ENCODE results near the gene APOC4. TPM values are rescaled to one million over a fixed set of nuclear protein-coding genes. Genes with fewer than 3 reads are reported as not detected.

Gene APOC4
- total RNA-seq, 1 experiment from 2014 or later = not detected

DNA sequence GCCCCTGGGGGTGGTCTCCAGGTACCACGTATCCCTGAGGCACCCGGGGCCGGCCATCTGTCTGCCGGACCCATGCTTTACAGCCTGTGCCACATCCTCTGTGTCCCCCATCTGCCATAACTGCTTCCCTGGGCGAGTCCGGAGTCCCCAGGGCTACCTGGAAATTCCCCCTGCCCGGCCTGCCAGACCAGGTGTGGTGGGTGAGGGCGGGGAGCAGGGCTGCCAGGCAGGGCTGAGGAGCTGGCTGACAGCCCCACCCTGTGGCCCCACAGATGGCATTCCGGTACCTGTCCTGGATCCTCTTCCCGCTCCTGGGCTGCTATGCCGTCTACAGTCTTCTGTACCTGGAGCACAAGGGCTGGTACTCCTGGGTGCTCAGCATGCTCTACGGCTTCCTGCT, 48.9 kb downstream of the APOC4 start (continued):
- TF ChIP-seq, protein P1, sequence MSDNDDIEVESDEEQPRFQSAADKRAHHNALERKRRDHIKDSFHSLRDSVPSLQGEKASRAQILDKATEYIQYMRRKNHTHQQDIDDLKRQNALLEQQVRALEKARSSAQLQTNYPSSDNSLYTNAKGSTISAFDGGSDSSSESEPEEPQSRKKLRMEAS (IDR thresholded peaks at IDR 0.05) = no peak
- no peak for TF ChIP-seq SIN3A (IDR thresholded peaks at IDR 0.05; ENCODE audit: low read depth)

DNA sequence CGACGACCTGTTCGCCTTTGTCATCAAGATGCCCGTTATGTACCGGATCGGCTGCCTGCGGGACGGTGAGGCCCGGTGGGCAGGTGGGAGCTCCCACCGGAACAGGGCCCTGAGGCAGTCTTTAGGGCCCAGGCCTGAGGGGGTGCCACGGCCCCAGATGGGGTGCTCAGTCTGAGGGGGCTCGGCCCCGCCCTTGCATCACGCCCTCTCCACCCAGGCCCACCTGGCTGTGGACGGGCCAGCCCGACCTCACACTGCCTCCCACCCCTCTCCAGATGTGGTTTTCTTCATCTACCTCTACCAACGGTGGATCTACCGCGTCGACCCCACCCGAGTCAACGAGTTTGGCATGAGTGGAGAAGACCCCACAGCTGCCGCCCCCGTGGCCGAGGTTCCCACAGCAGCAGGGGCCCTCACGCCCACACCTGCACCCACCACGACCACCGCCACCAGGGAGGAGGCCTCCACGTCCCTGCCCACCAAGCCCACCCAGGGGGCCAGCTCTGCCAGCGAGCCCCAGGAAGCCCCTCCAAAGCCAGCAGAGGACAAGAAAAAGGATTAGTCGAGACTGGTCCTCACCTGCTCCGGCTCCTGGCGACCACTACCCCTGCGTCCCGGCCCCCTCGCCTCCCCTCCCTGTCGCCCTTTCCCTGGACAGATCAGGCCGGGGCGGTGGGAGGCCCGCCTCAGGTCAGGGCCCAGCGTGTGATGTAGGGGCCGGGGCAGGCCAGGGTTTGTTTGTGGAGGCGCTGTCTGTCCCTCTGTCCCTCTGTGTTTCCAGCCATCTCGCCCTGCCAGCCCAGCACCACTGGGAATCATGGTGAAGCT, 50.5 kb downstream of the APOC4 start:
- RAD21 ChIA-PET (ENCODE audit: low non-redundant PET in 1 of 2, low total read pairs in 2 of 2, uncharacterized antibody in 2 of 2, unreplicated experiment in 2 of 2) = no interaction called here
- no peak for ATAC-seq
- BruUV-seq (replicated peaks) = no TSS peak

More for the DNA sequence above, 50.5 kb downstream of the APOC4 start:
- H2AFZ ChIP-seq (ENCODE audit: low read depth, low read length, poor library complexity, severe bottlenecking) = no peak overlapping the region
- H3K9ac ChIP-seq (ENCODE audit: low read length) = no peak overlapping the region
- H3K79me2 ChIP-seq (ENCODE audit: insufficient read depth, low read length) = no peaks in the 10 kb centered on the region
- H3K9me2 ChIP-seq (ENCODE audit: insufficient read depth) = no peaks in the 10 kb centered on the region
- H3K27me3 ChIP-seq (ENCODE audit: insufficient read depth, low read length) = no peaks in the 10 kb centered on the region
- CTCF ChIA-PET = no interaction called here
- no peaks in the 10 kb centered on the region for H4K20me1 ChIP-seq (ENCODE audit: insufficient read depth)
- H3K9me3 ChIP-seq (ENCODE audit: control insufficient read depth in 1 of 2, insufficient read depth in 1 of 2, low read depth in 1 of 2, low read length in 2 of 2) = no peaks in the 10 kb centered on the region
- intact Hi-C loops (cut with micrococcal nuclease) = no loop called here
- peaks cover 0 to 6% of the 10 kb centered on the region in 2 experiments; a peak in 2 of 4 replicates for H3K36me3 ChIP-seq (ENCODE audit: control insufficient read depth in 1 of 2, insufficient read depth in 2 of 2, low read length in 2 of 2)
- no peak overlapping the region for H3K4me2 ChIP-seq (ENCODE audit: low read length)
- no peak for TF ChIP-seq FOSL1 (IDR thresholded peaks at IDR 0.05; ENCODE audit: low read depth)
- TF ChIP-seq SRF (IDR thresholded peaks at IDR 0.05; ENCODE audit: low read depth) = no peak
- TF ChIP-seq JUND (IDR thresholded peaks at IDR 0.05) = no peak
- TF ChIP-seq, protein P2, sequence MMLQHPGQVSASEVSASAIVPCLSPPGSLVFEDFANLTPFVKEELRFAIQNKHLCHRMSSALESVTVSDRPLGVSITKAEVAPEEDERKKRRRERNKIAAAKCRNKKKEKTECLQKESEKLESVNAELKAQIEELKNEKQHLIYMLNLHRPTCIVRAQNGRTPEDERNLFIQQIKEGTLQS (IDR thresholded peaks at IDR 0.05) = no peak
- TF ChIP-seq EGR1 (IDR thresholded peaks at IDR 0.05; ENCODE audit: low read depth) = no peak
- TF ChIP-seq EZH2 (IDR thresholded peaks at IDR 0.05) = no peak
- TF ChIP-seq, protein P1 (IDR thresholded peaks at IDR 0.05) = no peak
- TF ChIP-seq ELF1 (IDR thresholded peaks at IDR 0.05; ENCODE audit: borderline replicate concordance, low read depth) = no peak
- no peak for TF ChIP-seq CBX3 (IDR thresholded peaks at IDR 0.05; ENCODE audit: low read depth)
- H3K4me3 ChIP-seq (replicated peaks in 1 of 2; ENCODE audit: low read depth in 1 of 2, low read length in 2 of 2) = no peak overlapping the region
- no peak for DNase-seq (ENCODE audit: low read depth, low spot score)
- H3K4me1 ChIP-seq (ENCODE audit: control insufficient read depth in 1 of 2, insufficient read depth in 2 of 2, low read length in 2 of 2) = no peaks in the 10 kb centered on the region
- H3K27ac ChIP-seq (ENCODE audit: low read depth, low read length) = no peak overlapping the region
- POLR2A ChIA-PET = no interaction called here

All from HCT116 (cell line).